ENCODE measurements around the gene ERO1A. TPM values are rescaled to one million over a fixed set of nuclear protein-coding genes. Genes with fewer than 3 reads are reported as not detected.

ERO1A gene
- total and polyA plus RNA-seq, 9 of the 15 experiments (the other 6 are each of a cell fraction or from before 2014, with no cell fraction given): 11.0 to 46.2 (median 27.6) TPM

DNA sequence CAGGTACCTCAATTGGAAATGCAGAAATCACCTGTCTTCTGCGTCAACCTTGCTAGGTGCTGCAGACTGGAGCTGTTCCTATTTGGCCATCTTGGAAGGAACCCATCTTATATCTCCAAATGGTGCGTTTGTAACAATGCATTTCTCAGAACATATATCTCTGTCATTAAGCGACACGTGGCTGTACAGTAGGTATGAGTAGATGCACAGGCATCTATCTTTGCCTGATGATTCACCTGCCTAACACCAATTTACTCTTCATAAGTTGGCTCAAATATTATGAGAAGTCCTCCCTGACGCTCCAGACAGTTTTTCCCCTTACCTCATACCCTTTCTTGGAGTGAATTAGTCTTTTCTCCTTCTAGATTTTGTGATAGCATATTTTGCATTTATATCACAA, 98.5 kb downstream of the ERO1A start:
- Histone ChIP-seq H2AFZ (ENCODE audit: low read depth, low read length) (no peak overlapping the region), H4K20me1 (replicated peaks; ENCODE audit: control insufficient read depth, insufficient read depth, low read length) (no peaks in the 10 kb centered on the region), H3K4me2 (ENCODE audit: insufficient read depth, low read length) (no peak overlapping the region), H3K4me3 (no peak overlapping the region), H3K9ac (ENCODE audit: insufficient read depth in 1 of 2, low read depth in 2 of 2, low read length in 2 of 2) (no peak overlapping the region), H3K27ac (ENCODE audit: extremely low read depth, low read depth, low read length) (no peak overlapping the region), H3K4me1 (replicated peaks in 1 of 2; ENCODE audit: control insufficient read depth in 2 of 2, insufficient read depth in 2 of 2, low read length in 2 of 2) (no peaks in the 10 kb centered on the region), H3K36me3 (ENCODE audit: control insufficient read depth, insufficient read depth, low read length) (no peaks in the 10 kb centered on the region), H3K9me1 (ENCODE audit: control insufficient read depth, insufficient read depth, low read length) (no peaks in the 10 kb centered on the region), H3K27me3 (ENCODE audit: control insufficient read depth in 2 of 2, insufficient read depth in 2 of 2, low read length in 2 of 2) (peaks cover 0 to 8% of the 10 kb centered on the region in 2 experiments; a peak in 1 of 5 replicates), H3K9me3 (replicated peaks; ENCODE audit: control insufficient read depth, insufficient read depth, low read depth, low read length) (no peaks in the 10 kb centered on the region), H3K79me2 (ENCODE audit: control insufficient read depth, insufficient read depth, low read length) (no peaks in the 10 kb centered on the region)
- intact Hi-C loops (cut with micrococcal nuclease): no loop called here
- no peak for ATAC-seq
- no peak for FAIRE-seq
- no peak for DNase-seq (ENCODE audit: extremely low read depth in 1 of 4, low spot score in 3 of 4)
- BruUV-seq (replicated peaks): no TSS peak
- WGBS (ENCODE audit: insufficient coverage, low coverage, missing lambda C conversion rate): 2% methylated on average over 5 of the region's 5 CpGs
- TF ChIP-seq, protein P1, sequence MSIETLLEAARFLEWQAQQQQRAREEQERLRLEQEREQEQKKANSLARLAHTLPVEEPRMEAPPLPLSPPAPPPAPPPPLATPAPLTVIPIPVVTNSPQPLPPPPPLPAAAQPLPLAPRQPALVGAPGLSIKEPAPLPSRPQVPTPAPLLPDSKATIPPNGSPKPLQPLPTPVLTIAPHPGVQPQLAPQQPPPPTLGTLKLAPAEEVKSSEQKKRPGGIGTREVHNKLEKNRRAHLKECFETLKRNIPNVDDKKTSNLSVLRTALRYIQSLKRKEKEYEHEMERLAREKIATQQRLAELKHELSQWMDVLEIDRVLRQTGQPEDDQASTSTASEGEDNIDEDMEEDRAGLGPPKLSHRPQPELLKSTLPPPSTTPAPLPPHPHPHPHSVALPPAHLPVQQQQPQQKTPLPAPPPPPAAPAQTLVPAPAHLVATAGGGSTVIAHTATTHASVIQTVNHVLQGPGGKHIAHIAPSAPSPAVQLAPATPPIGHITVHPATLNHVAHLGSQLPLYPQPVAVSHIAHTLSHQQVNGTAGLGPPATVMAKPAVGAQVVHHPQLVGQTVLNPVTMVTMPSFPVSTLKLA (conservative IDR thresholded peaks at IDR 0.05): no peak
- TF ChIP-seq, protein P2, sequence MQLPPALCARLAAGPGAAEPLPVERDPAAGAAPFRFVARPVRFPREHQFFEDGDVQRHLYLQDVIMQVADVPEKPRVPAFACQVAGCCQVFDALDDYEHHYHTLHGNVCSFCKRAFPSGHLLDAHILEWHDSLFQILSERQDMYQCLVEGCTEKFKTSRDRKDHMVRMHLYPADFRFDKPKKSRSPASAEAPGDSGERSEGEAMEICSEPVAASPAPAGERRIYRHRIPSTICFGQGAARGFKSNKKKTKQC (CRISPR knock-in tag; IDR thresholded peaks at IDR 0.05): no peak
- no peak for TF ChIP-seq SETDB1 (IDR thresholded peaks at IDR 0.05; ENCODE audit: low read length)
- TF ChIP-seq MTF1 (CRISPR knock-in tag; IDR thresholded peaks at IDR 0.05; ENCODE audit: borderline replicate concordance): no peak
- no peak for TF ChIP-seq NUFIP1 (IDR thresholded peaks at IDR 0.05; ENCODE audit: partially characterized antibody)
- TF ChIP-seq HNRNPL (IDR thresholded peaks at IDR 0.05; ENCODE audit: low read depth, low read length): no peak
- TF ChIP-seq PCBP2 (IDR thresholded peaks at IDR 0.05; ENCODE audit: low read depth, low read length, poor library complexity, severe bottlenecking): no peak
- TF ChIP-seq ZNF175 (CRISPR knock-in tag; IDR thresholded peaks at IDR 0.05; ENCODE audit: low read depth): no peak
- TF ChIP-seq SNRNP70 (optimal IDR thresholded peaks at IDR 0.05; ENCODE audit: low read depth, low read length): no peak
- POLR2A ChIA-PET: no interaction called here
- in situ Hi-C loops (cut with MboI): no loop called here
- CTCF ChIA-PET (ENCODE audit: low intra/inter-chr PET ratio): no interaction called here

Measured in K562 (cell line).